ENCODE measurements around the gene TUBB6. TPM values are rescaled to one million over a fixed set of nuclear protein-coding genes. Genes with fewer than 3 reads are reported as not detected.

Gene TUBB6
- total RNA-seq, 5 donors from 2014 or later (not counting 1 experiment from before 2014, with no cell fraction given) = 0.40 to 4.9 (median 0.96) TPM

DNA sequence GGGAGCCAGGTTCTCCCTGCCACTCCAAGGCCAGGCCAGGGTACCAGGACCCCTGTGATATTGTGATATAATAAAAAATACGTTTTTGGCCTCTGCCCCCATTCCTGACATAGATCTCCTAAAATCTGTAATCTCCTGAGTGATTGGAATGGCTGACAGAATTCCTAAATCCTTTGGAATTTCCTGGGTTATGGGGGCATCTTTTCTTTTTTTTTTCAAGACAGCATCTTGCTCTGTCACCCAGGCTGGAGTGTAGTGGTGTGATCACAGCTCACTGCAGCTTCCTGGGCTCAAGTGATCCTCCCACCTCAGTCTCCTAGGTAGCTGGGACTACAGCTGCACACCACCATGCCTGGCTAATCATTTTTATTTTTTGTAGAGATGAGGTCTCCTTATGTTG, 26.2 kb upstream of the TUBB6 start:
- Mint-ChIP-seq H3K27ac (no peak overlapping the region), H3K9me3 (no peaks in the 10 kb centered on the region), H3K4me3 (no peak overlapping the region), H3K36me3 (no peaks in the 10 kb centered on the region), H3K4me1 (no peaks in the 10 kb centered on the region), H3K27me3 (peaks cover 7 to 35% of the 10 kb centered on the region in 2 donors)
- ChIA-PET CTCF (interaction anchor here in 1 of 2 donors (0.5 kb wide), 1 partner anchor 203 kb away, joined by 3 read pairs; no protein-coding TSS in a partner anchor), POLR2A (no interaction called here)
- Histone ChIP-seq H3K27me3 (replicated peaks in 1 of 2; ENCODE audit: control insufficient read depth in 2 of 2, extremely low read depth in 1 of 2, insufficient read depth in 2 of 2, low read length in 1 of 2) (peaks cover 0 to 36% of the 10 kb centered on the region in 2 experiments), H3K4me1 (ENCODE audit: control insufficient read depth in 1 of 2, extremely low read depth in 1 of 2, insufficient read depth in 2 of 2, low read length in 2 of 2) (no peaks in the 10 kb centered on the region), H3K4me3 (ENCODE audit: control insufficient read depth in 1 of 2, extremely low read depth in 1 of 2, low read length in 1 of 2) (no peak overlapping the region), H3K9me3 (no peaks in the 10 kb centered on the region), H3K27ac (ENCODE audit: low read length) (no peak overlapping the region), H3K36me3 (ENCODE audit: control insufficient read depth in 2 of 2, extremely low read depth in 1 of 2, insufficient read depth in 1 of 2, low read length in 1 of 2) (no peaks in the 10 kb centered on the region)
- ATAC-seq (replicated peaks in 1 of 4) (no peak), DNase-seq (no peak)
- WGBS (ENCODE audit: insufficient coverage) = no CpG with 5 or more reads among the region's 1 CpG

DNA sequence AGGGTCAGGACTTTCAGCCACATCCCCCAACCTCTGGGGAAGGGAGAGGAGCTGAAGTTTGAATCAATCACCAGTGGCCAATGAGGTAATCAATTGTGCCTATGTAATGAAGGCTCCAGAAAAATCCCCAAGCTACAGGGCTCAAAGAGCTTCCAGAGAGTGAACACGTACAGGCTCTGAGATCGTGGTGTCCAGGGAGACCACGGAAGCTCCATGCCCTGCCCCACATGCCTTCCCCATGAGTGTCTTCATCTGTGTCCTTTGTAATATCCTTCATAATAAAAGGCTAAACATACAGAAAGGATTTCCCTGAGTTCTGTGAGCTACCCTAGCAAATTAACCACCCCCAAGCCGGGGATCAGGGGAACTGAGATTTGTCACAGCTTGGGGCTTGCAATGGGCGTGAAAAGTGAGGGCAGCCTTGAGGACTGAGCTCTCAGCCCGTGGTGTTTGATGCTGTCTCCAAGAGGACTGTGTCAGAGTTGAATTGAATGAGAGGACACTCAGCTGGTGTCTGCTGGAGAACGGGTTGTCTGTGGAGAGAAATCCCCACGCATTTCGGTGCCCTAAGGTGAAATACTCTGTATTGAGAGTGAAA, 25.5 kb upstream of the TUBB6 start:
- Mint-ChIP-seq H3K9me3 (no peaks in the 10 kb centered on the region), H3K27ac (no peak overlapping the region), H3K4me3 (no peak overlapping the region), H3K27me3 (peaks cover 7 to 31% of the 10 kb centered on the region in 2 donors), H3K4me1 (no peaks in the 10 kb centered on the region), H3K36me3 (no peaks in the 10 kb centered on the region)
- CTCF ChIA-PET = interaction anchor here in 1 of 2 donors (0.5 kb wide), 1 partner anchor 202 kb away, joined by 3 read pairs; no protein-coding TSS in a partner anchor
- H3K4me3 ChIP-seq (ENCODE audit: control insufficient read depth in 1 of 2, extremely low read depth in 1 of 2, low read length in 1 of 2) = no peak overlapping the region
- no peak overlapping the region for H3K27ac ChIP-seq (ENCODE audit: low read length)
- no peaks in the 10 kb centered on the region for H3K9me3 ChIP-seq
- WGBS (ENCODE audit: insufficient coverage) = 79% methylated on average over 7 of the region's 9 CpGs
- peaks cover 0 to 39% of the 10 kb centered on the region in 2 experiments for H3K27me3 ChIP-seq (replicated peaks in 1 of 2; ENCODE audit: control insufficient read depth in 2 of 2, extremely low read depth in 1 of 2, insufficient read depth in 2 of 2, low read length in 1 of 2)
- ATAC-seq (replicated peaks in 1 of 4) (no peak), DNase-seq (no peak)
- H3K36me3 ChIP-seq (ENCODE audit: control insufficient read depth in 2 of 2, extremely low read depth in 1 of 2, insufficient read depth in 1 of 2, low read length in 1 of 2) = no peaks in the 10 kb centered on the region
- H3K4me1 ChIP-seq (ENCODE audit: control insufficient read depth in 1 of 2, extremely low read depth in 1 of 2, insufficient read depth in 2 of 2, low read length in 2 of 2) = no peaks in the 10 kb centered on the region
- POLR2A ChIA-PET = no interaction called here

DNA sequence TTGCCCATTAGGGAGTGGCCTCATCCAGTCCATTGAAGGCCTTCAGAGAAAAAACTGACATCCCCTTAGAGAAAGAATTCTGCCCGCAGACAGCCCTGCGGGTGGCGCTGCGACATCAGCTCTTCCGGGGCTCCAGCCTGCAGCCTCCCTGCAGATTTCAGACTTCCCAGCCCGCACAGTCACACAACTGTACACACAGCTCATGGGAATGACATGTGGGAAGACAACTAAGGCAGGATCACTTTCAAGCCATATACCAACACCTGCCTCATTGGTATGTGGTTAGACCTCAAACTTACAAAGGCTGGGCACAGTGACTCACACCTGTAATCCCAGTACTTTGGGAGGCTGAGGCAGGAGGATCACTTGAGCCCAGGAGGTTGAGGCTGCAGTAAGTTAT, 24.8 kb upstream of the TUBB6 start:
- CTCF ChIA-PET = no interaction called here
- Histone ChIP-seq H3K36me3 (ENCODE audit: control insufficient read depth in 2 of 2, extremely low read depth in 1 of 2, insufficient read depth in 1 of 2, low read length in 1 of 2) (no peaks in the 10 kb centered on the region), H3K27me3 (replicated peaks in 1 of 2; ENCODE audit: control insufficient read depth in 2 of 2, extremely low read depth in 1 of 2, insufficient read depth in 2 of 2, low read length in 1 of 2) (peaks cover 0 to 46% of the 10 kb centered on the region in 2 experiments), H3K27ac (ENCODE audit: low read length) (no peak overlapping the region), H3K4me1 (ENCODE audit: control insufficient read depth in 1 of 2, extremely low read depth in 1 of 2, insufficient read depth in 2 of 2, low read length in 2 of 2) (peaks cover 0 to 5% of the 10 kb centered on the region in 2 experiments), H3K4me3 (ENCODE audit: control insufficient read depth in 1 of 2, extremely low read depth in 1 of 2, low read length in 1 of 2) (no peak overlapping the region), H3K9me3 (no peaks in the 10 kb centered on the region)
- H3K27ac Mint-ChIP-seq = no peak overlapping the region
- no peaks in the 10 kb centered on the region for H3K9me3 Mint-ChIP-seq
- peaks cover 0 to 4% (median 4%) of the 10 kb centered on the region in 3 donors for H3K4me1 Mint-ChIP-seq
- 100% methylated on average over 3 of the region's 6 CpGs for WGBS (ENCODE audit: insufficient coverage)
- ATAC-seq (replicated peaks in 1 of 4) (no peak), DNase-seq (no peak)
- H3K4me3 Mint-ChIP-seq = no peak overlapping the region
- no peaks in the 10 kb centered on the region for H3K36me3 Mint-ChIP-seq
- POLR2A ChIA-PET = no interaction called here
- H3K27me3 Mint-ChIP-seq = peaks cover 7 to 38% of the 10 kb centered on the region in 2 donors

DNA sequence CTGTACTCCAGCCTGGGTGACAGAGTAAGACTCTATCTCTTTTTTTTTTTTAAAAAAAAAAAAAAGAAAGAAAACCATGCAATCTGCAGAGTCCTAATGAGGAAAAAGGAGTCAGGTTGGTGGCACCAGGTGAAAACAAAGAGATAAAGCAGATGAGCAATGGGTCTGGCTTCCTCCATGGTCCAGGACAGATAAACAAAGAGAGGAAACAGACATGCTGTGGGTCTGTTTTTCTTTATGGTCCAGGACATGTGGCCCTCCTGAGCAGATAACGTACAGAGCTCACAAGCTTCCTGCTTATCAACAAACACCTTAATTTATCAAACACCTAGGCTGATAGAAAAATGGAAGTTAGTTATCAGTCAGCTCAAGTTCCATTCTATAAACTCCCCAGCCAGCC, 24.4 kb upstream of the TUBB6 start:
- no peaks in the 10 kb centered on the region for H3K9me3 Mint-ChIP-seq
- no peaks in the 10 kb centered on the region for H3K36me3 Mint-ChIP-seq
- no peak overlapping the region for H3K27ac ChIP-seq (ENCODE audit: low read length)
- H3K27ac Mint-ChIP-seq = no peak overlapping the region
- peaks cover under 1 to 47% of the 10 kb centered on the region in 2 experiments for H3K27me3 ChIP-seq (replicated peaks in 1 of 2; ENCODE audit: control insufficient read depth in 2 of 2, extremely low read depth in 1 of 2, insufficient read depth in 2 of 2, low read length in 1 of 2)
- WGBS (ENCODE audit: insufficient coverage) = no CpG with 5 or more reads among the region's 1 CpG
- peaks cover 8 to 43% of the 10 kb centered on the region in 2 donors for H3K27me3 Mint-ChIP-seq
- ChIA-PET CTCF (no interaction called here), POLR2A (no interaction called here)
- peaks cover 0 to 5% of the 10 kb centered on the region in 2 experiments for H3K4me1 ChIP-seq (ENCODE audit: control insufficient read depth in 1 of 2, extremely low read depth in 1 of 2, insufficient read depth in 2 of 2, low read length in 2 of 2)
- H3K4me3 ChIP-seq (ENCODE audit: control insufficient read depth in 1 of 2, extremely low read depth in 1 of 2, low read length in 1 of 2) = no peak overlapping the region
- H3K36me3 ChIP-seq (ENCODE audit: control insufficient read depth in 2 of 2, extremely low read depth in 1 of 2, insufficient read depth in 1 of 2, low read length in 1 of 2) = no peaks in the 10 kb centered on the region
- no peak overlapping the region for H3K4me3 Mint-ChIP-seq
- H3K9me3 ChIP-seq = no peaks in the 10 kb centered on the region
- DNase-seq (no peak), ATAC-seq (replicated peaks in 1 of 4) (no peak)
- H3K4me1 Mint-ChIP-seq = peaks cover 0 to 4% (median 4%) of the 10 kb centered on the region in 3 donors

DNA sequence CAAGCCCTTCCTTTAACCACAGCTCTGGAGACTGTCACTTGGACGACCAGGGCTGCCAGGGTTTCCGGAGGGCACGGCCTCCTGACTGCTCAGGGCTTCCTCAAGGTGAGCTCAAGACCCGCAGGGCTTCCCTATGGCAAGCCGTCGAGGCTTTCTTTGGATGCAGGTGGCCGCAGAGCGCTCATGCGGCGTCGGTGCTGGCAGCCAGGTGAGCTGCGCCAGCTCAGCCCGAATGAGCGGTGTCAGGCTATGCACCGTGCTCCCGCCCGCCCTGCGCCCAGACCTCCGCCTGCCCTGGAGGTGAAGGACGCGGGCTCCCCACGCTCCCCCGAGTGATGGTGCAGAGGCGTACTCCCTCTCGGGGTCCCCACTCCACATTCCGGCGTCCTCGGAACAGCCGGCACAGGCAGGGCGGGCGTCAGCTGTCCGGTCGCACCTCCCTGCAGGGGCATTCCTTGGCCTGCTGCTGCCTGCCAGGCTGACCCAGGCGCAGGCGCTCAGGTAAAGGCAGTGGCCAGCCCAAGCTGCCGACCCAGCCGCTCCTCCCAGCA, 20.8 kb upstream of the TUBB6 start:
- Mint-ChIP-seq H3K36me3 (no peaks in the 10 kb centered on the region), H3K4me1 (peaks cover 0 to 7% (median 6%) of the 10 kb centered on the region in 3 donors), H3K27ac (no peak overlapping the region), H3K4me3 (no peak overlapping the region), H3K27me3 (peaks cover 19 to 64% of the 10 kb centered on the region in 2 donors), H3K9me3 (no peaks in the 10 kb centered on the region)
- no peak overlapping the region for H3K4me3 ChIP-seq (ENCODE audit: control insufficient read depth in 1 of 2, extremely low read depth in 1 of 2, low read length in 1 of 2)
- no peaks in the 10 kb centered on the region for H3K9me3 ChIP-seq
- H3K27ac ChIP-seq (ENCODE audit: low read length) = no peak overlapping the region
- no peaks in the 10 kb centered on the region for H3K36me3 ChIP-seq (ENCODE audit: control insufficient read depth in 2 of 2, extremely low read depth in 1 of 2, insufficient read depth in 1 of 2, low read length in 1 of 2)
- peaks cover 0 to 5% of the 10 kb centered on the region in 2 experiments for H3K4me1 ChIP-seq (ENCODE audit: control insufficient read depth in 1 of 2, extremely low read depth in 1 of 2, insufficient read depth in 2 of 2, low read length in 2 of 2)
- 22% methylated on average over 32 of the region's 37 CpGs for WGBS (ENCODE audit: insufficient coverage)
- ATAC-seq (replicated peaks in 1 of 4) = no peak
- H3K27me3 ChIP-seq (replicated peaks in 1 of 2; ENCODE audit: control insufficient read depth in 2 of 2, extremely low read depth in 1 of 2, insufficient read depth in 2 of 2, low read length in 1 of 2) = peaks cover 10 to 56% of the 10 kb centered on the region in 2 experiments
- no peak for DNase-seq
- CTCF ChIA-PET = no interaction called here
- POLR2A ChIA-PET = no interaction called here

DNA sequence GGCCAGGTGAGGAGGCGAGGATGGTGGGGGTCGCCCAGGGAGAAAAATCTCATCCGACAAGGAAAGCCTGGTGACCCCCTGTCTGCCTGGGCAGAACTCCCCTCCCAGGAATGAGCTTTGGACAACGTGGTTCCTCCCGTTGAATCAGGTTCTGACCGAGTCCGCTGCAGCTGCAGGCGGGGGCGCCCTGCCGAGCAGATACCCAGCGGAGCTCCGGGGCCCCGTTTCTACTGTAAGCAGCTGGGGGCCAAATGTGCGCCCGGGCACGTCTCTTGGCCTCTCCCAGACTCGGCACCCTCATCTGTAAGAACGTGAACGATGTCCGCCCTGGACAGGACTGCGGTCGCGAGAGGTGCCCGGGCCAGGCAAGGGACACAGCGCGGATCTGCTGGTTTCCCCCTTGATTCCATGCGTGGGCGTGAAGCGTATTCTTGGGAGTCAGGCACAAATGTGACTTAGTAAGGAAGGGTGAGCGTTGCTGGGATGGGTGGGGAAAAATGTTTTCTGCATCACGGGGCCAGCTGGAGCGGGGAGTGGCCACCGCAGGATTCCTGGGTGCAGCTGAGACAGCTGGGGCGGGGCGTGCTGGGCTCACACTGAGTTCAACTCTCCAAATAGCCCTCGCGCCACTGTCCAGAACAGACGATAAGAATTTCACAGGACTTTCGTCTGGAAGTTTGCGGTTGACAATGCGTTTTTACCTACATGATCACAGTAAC, 20.2 kb upstream of the TUBB6 start:
- Histone ChIP-seq H3K36me3 (ENCODE audit: control insufficient read depth in 2 of 2, extremely low read depth in 1 of 2, insufficient read depth in 1 of 2, low read length in 1 of 2) (no peaks in the 10 kb centered on the region), H3K9me3 (no peaks in the 10 kb centered on the region), H3K4me1 (ENCODE audit: control insufficient read depth in 1 of 2, extremely low read depth in 1 of 2, insufficient read depth in 2 of 2, low read length in 2 of 2) (peaks cover 0 to 5% of the 10 kb centered on the region in 2 experiments), H3K4me3 (ENCODE audit: control insufficient read depth in 1 of 2, extremely low read depth in 1 of 2, low read length in 1 of 2) (no peak overlapping the region), H3K27me3 (replicated peaks in 1 of 2; ENCODE audit: control insufficient read depth in 2 of 2, extremely low read depth in 1 of 2, insufficient read depth in 2 of 2, low read length in 1 of 2) (peaks cover 10 to 51% of the 10 kb centered on the region in 2 experiments), H3K27ac (ENCODE audit: low read length) (no peak overlapping the region)
- no peak for DNase-seq
- peaks cover 0 to 7% (median 6%) of the 10 kb centered on the region in 3 donors for H3K4me1 Mint-ChIP-seq
- no peak overlapping the region for H3K27ac Mint-ChIP-seq
- ChIA-PET CTCF (no interaction called here), POLR2A (no interaction called here)
- whole genome bisulfite sequencing (ENCODE audit: insufficient coverage) = 8% methylated on average over 34 of the region's 41 CpGs
- H3K4me3 Mint-ChIP-seq = no peak overlapping the region
- H3K27me3 Mint-ChIP-seq = peaks cover 19 to 59% of the 10 kb centered on the region in 2 donors
- no peaks in the 10 kb centered on the region for H3K9me3 Mint-ChIP-seq
- no peak for ATAC-seq (replicated peaks in 1 of 4)
- H3K36me3 Mint-ChIP-seq = no peaks in the 10 kb centered on the region

Data from T-cell (primary cell).